HT-29 (cell line): ENCODE data around the gene ABCA9. TPM values are rescaled to one million over a fixed set of nuclear protein-coding genes. Genes with fewer than 3 reads are reported as not detected.

Experiments
- DNase-seq: peaks from one replicate; pipeline ENCODE4 v3.0.0-alpha.2; 2015; ENCODE audit warnings: low spot score
- total RNA-seq: library from RNA; depleted of rRNA; stranded (reverse); fragments of >200 nt; shearing (Covaris generic); gene quantifications from 2 replicates; pipeline ENCODE4 v1.2.3, GENCODE V29; 2014

Gene ABCA9
- total RNA-seq, 1 experiment from 2014 or later: not detected

GRCh38 chr17:69066482-69066881 lies 5.8 kb upstream of the ABCA9 start:
- no peak for DNase-seq

- no peak for DNase-seq
Measured at GRCh38 chr17:69065113-69065512, 4.4 kb upstream of the ABCA9 start.

GRCh38 chr17:69064476-69064875 lies 3.7 kb upstream of the ABCA9 start:
- DNase-seq: no peak

- DNase-seq: no peak
Measured at GRCh38 chr17:69064001-69064400, 3.3 kb upstream of the ABCA9 start.

GRCh38 chr17:69062860-69063581 lies 2.3 kb upstream of the ABCA9 start:
- no peak for DNase-seq

GRCh38 chr17:69061721-69062556 lies 1.2 kb upstream of the ABCA9 start:
- no peak for DNase-seq

- no peak for DNase-seq
Measured at GRCh38 chr17:69059458-69060175, 1.1 kb downstream of the ABCA9 start.

GRCh38 chr17:69058165-69058564 lies 2.6 kb downstream of the ABCA9 start:
- peak; percentile 31 for DNase-seq

GRCh38 chr17:69057280-69057679 lies 3.4 kb downstream of the ABCA9 start:
- DNase-seq: no peak

GRCh38 chr17:69056179-69056823 lies 4.4 kb downstream of the ABCA9 start:
- no peak for DNase-seq

- no peak for DNase-seq
Measured at GRCh38 chr17:69055334-69055733, 5.4 kb downstream of the ABCA9 start.

GRCh38 chr17:69050999-69051775 lies 9.5 kb downstream of the ABCA9 start:
- DNase-seq: no peak

- no peak for DNase-seq
Measured at GRCh38 chr17:69048634-69049033, 12.1 kb downstream of the ABCA9 start.

GRCh38 chr17:69047368-69048263 lies 13.1 kb downstream of the ABCA9 start:
- peak; percentile 77 for DNase-seq

- no peak for DNase-seq
Measured at GRCh38 chr17:69046121-69046807, 14.5 kb downstream of the ABCA9 start.

GRCh38 chr17:69045646-69046045 lies 15.1 kb downstream of the ABCA9 start:
- no peak for DNase-seq

- DNase-seq: no peak
Measured at GRCh38 chr17:69044371-69044770, 16.4 kb downstream of the ABCA9 start.

GRCh38 chr17:69043098-69043734 lies 17.5 kb downstream of the ABCA9 start:
- no peak for DNase-seq

- peak; percentile 31 for DNase-seq
Measured at GRCh38 chr17:69042308-69042707, 18.4 kb downstream of the ABCA9 start.
